ENCODE data around the gene NFIA. TPM values are rescaled to one million over a fixed set of nuclear protein-coding genes. Genes with fewer than 3 reads are reported as not detected.

Gene NFIA
- total RNA-seq, 4 donors from 2014 or later = 134 to 183 (median 148) TPM

DNA sequence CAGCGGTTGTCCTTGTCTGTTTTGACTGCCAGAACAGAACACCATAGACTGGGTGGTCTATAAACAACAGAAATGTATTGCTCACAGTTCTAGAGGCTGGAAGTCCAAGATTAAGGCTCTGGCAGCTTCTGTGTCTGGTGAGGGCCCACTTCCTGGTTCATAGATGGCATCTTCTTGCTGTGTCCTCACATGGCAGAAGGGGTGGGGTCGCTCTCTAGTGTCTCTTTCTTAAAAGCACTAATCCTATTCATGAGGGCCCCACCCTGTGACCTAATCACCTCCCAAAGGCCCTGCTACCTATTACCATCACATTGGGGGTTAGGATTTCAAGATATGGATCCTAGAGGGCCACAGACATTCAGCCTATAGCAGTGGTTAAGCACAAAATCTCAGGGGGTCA is 304.4 kb downstream of the NFIA start:
- H3K27me3 ChIP-seq = no peaks in the 10 kb centered on the region
- peak overlapping the region in 1 of 4 donors; percentile 6 for H3K27ac ChIP-seq (replicated peaks in 1 of 4)
- H3K4me3 ChIP-seq = no peak overlapping the region
- no peak for DNase-seq (ENCODE audit: extremely low spot score)
- peaks cover 0 to 29% (median 19%) of the 10 kb centered on the region in 4 donors for H3K4me1 ChIP-seq
- intact Hi-C loops (cut with DNase I) = no loop called here
- H3K9me3 ChIP-seq = peaks cover 6 to 9% (median 8%) of the 10 kb centered on the region in 4 donors
- whole genome bisulfite sequencing = 80% methylated on average over 1 of the region's 2 CpGs
- H3K36me3 ChIP-seq = peaks cover 13 to 50% (median 21%) of the 10 kb centered on the region in 4 donors
- TF ChIP-seq, protein P1, sequence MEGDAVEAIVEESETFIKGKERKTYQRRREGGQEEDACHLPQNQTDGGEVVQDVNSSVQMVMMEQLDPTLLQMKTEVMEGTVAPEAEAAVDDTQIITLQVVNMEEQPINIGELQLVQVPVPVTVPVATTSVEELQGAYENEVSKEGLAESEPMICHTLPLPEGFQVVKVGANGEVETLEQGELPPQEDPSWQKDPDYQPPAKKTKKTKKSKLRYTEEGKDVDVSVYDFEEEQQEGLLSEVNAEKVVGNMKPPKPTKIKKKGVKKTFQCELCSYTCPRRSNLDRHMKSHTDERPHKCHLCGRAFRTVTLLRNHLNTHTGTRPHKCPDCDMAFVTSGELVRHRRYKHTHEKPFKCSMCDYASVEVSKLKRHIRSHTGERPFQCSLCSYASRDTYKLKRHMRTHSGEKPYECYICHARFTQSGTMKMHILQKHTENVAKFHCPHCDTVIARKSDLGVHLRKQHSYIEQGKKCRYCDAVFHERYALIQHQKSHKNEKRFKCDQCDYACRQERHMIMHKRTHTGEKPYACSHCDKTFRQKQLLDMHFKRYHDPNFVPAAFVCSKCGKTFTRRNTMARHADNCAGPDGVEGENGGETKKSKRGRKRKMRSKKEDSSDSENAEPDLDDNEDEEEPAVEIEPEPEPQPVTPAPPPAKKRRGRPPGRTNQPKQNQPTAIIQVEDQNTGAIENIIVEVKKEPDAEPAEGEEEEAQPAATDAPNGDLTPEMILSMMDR (IDR thresholded peaks at IDR 0.05) = no peak
- no peak for TF ChIP-seq POLR2A (IDR thresholded peaks at IDR 0.05; ENCODE audit: low read depth)

DNA sequence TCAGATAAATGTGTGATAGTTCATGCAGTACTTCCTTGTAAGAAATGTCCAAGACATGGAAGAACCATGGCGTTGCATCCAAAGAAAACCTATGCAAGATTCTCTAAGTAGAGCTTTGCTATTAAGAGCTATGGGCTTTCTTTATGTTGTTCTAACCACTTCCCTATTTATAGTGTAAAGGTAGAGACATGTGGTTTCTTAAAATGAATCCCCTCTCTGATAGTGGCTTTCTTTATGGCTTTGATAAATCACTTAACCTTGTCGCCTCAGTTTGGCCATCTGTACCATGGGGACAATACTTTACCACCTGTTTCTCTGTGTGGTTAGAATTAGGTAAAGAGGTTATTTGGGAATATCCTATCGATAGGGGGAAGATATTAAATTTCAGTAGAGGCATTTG is 305.5 kb downstream of the NFIA start:
- intact Hi-C loops (cut with DNase I) = no loop called here
- H3K4me1 ChIP-seq = peaks cover 0 to 39% (median 28%) of the 10 kb centered on the region in 4 donors
- H3K4me3 ChIP-seq = no peak overlapping the region
- no peak for DNase-seq (ENCODE audit: extremely low spot score)
- no peak overlapping the region for H3K27ac ChIP-seq (replicated peaks in 1 of 4)
- H3K36me3 ChIP-seq = peaks cover 13 to 50% (median 21%) of the 10 kb centered on the region in 4 donors
- no peaks in the 10 kb centered on the region for H3K27me3 ChIP-seq
- 97% methylated on average over 3 of the region's 3 CpGs for WGBS
- no peak for TF ChIP-seq POLR2AphosphoS5 (IDR thresholded peaks at IDR 0.05)
- TF ChIP-seq POLR2A (IDR thresholded peaks at IDR 0.05; ENCODE audit: low read depth) = no peak
- TF ChIP-seq, protein P1 (IDR thresholded peaks at IDR 0.05) = no peak
- no peak for TF ChIP-seq EP300 (IDR thresholded peaks at IDR 0.05)
- H3K9me3 ChIP-seq = peaks cover 6 to 9% (median 8%) of the 10 kb centered on the region in 4 donors

DNA sequence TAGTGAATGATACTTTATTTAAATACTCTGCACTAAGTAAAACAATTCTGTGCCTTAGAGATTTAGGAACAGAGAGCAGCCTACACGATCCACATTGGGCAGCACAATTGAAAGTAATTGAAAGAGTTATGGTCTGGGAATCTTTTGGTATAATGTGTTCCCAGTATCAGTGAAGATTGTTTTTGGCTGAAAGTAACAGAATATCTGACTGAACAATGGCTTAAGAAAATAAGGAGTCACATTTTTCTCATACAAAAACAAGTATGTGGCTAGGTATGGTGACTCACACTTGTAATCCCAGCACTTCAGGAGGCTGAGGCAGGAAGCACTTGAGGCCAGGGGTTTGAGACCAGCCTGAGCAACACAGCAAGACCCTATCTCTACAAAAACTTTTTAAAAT is 306.2 kb downstream of the NFIA start:
- TF ChIP-seq, protein P1 (IDR thresholded peaks at IDR 0.05) = no peak
- TF ChIP-seq POLR2AphosphoS5 (IDR thresholded peaks at IDR 0.05) = no peak
- intact Hi-C loops (cut with DNase I) = no loop called here
- no peaks in the 10 kb centered on the region for H3K27me3 ChIP-seq
- 83% methylated on average over 1 of the region's 1 CpG for WGBS
- peaks cover 6 to 9% (median 8%) of the 10 kb centered on the region in 4 donors for H3K9me3 ChIP-seq
- H3K4me1 ChIP-seq = peaks cover 0 to 43% (median 29%) of the 10 kb centered on the region in 4 donors
- H3K27ac ChIP-seq (replicated peaks in 1 of 4) = no peak overlapping the region
- H3K4me3 ChIP-seq = no peak overlapping the region
- H3K36me3 ChIP-seq = peaks cover 12 to 44% (median 17%) of the 10 kb centered on the region in 4 donors
- no peak for DNase-seq (ENCODE audit: extremely low spot score)

DNA sequence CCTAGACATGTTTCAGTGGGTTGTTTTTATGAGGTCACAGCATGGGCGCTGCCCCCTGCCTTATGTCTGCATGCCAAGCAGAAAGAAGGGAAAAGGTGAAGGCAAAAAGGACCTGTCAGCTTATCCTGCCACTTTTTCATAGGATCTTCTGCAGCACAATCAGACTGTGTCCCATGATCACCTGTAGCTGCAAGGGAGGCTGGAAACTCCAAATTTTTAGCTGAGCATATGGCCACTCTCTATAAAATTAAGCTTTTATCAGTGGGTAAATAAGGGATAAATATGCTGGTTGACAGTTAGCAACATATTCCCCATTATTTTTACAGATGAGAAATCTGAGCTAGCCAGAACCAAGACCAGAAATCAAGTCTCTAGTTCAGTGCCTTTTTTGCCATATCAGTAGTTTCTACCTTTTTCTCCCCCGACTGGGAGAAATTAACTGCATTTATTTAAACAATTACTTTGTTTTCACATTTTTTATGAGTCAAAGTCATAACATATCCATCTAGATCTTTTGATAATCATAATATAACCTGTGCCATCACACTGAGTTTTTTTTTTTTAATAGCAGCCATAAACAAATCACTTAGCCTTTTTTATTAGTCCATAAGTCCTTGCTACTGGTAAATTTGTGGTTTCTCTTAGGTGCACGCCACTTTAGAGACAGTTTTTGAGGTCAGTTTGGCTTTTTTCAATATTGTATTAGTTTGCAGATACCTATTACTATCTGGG is 307.0 kb downstream of the NFIA start:
- H3K4me3 ChIP-seq = no peak overlapping the region
- intact Hi-C loops (cut with DNase I) = no loop called here
- H3K9me3 ChIP-seq = peaks cover 6 to 9% (median 8%) of the 10 kb centered on the region in 4 donors
- WGBS = 93% methylated on average over 3 of the region's 3 CpGs
- peaks cover 10 to 47% (median 15%) of the 10 kb centered on the region in 4 donors for H3K36me3 ChIP-seq
- DNase-seq (ENCODE audit: extremely low spot score) = no peak
- H3K4me1 ChIP-seq = peaks cover 0 to 44% (median 29%) of the 10 kb centered on the region in 4 donors
- no peak overlapping the region for H3K27ac ChIP-seq (replicated peaks in 1 of 4)
- TF ChIP-seq EP300 (IDR thresholded peaks at IDR 0.05) (no peak), POLR2A (IDR thresholded peaks at IDR 0.05; ENCODE audit: low read depth) (no peak), POLR2AphosphoS5 (IDR thresholded peaks at IDR 0.05) (no peak)
- TF ChIP-seq, protein P1 (IDR thresholded peaks at IDR 0.05) = no peak
- no peaks in the 10 kb centered on the region for H3K27me3 ChIP-seq

Data from esophagus muscularis mucosa (tissue), 4 donors.